ENCODE results near the gene ZBTB25.

GRCh38 chr14:64461221-64461620, 42.4 kb downstream of the ZBTB25 start:
- TF ChIP-seq CTCF (IDR thresholded peaks at IDR 0.05) (no peak), POLR2A (IDR thresholded peaks at IDR 0.05) (no peak)
